Measurements from ENCODE around the gene DHX16.

- TF ChIP-seq, protein P1, sequence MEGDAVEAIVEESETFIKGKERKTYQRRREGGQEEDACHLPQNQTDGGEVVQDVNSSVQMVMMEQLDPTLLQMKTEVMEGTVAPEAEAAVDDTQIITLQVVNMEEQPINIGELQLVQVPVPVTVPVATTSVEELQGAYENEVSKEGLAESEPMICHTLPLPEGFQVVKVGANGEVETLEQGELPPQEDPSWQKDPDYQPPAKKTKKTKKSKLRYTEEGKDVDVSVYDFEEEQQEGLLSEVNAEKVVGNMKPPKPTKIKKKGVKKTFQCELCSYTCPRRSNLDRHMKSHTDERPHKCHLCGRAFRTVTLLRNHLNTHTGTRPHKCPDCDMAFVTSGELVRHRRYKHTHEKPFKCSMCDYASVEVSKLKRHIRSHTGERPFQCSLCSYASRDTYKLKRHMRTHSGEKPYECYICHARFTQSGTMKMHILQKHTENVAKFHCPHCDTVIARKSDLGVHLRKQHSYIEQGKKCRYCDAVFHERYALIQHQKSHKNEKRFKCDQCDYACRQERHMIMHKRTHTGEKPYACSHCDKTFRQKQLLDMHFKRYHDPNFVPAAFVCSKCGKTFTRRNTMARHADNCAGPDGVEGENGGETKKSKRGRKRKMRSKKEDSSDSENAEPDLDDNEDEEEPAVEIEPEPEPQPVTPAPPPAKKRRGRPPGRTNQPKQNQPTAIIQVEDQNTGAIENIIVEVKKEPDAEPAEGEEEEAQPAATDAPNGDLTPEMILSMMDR (IDR thresholded peaks at IDR 0.05; ENCODE audit: low read length) = no peak
- TF ChIP-seq EZH2 (optimal IDR thresholded peaks at IDR 0.05; ENCODE audit: low read depth, low read length) (no peak), EZH2phosphoT487 (IDR thresholded peaks at IDR 0.05; ENCODE audit: low read length) (no peak)
These were observed 59.4 kb downstream of the DHX16 start for GRCh38 chr6:30613251-30614043.
